Activated CD4-positive, alpha-beta memory T cell treated with anti-CD3 and anti-CD28 coated beads for 36 hours (primary cell): ENCODE results near the gene CYP27C1. TPM values are rescaled to one million over a fixed set of nuclear protein-coding genes. Genes with fewer than 3 reads are reported as not detected.
"Not testable (repeated sequence)": the region's sequence is repeated elsewhere in the genome, so short reads cannot be mapped to it uniquely, and the experiment has no call there.

Source experiments
- CTCF ChIA-PET: fragments of 350-600 bp; sonication (Branson Sonifier 250); formaldehyde crosslinking; loops from one replicate; lab custom pipeline; 2021; ENCODE audit warnings: antibody characterized with exemption, inconsistent platforms; lab: Charles Lee
- POLR2A ChIA-PET: fragments of 350-600 bp; sonication (Branson Sonifier 250); formaldehyde crosslinking; loops from one replicate; lab custom pipeline; 2021; ENCODE audit warnings: antibody characterized with exemption; lab: Charles Lee
- DNase-seq: peaks from one replicate; pipeline ENCODE4 v3.0.0-alpha.2; 2020
- H3K27ac Mint-ChIP-seq: one replicate; pipeline ENCODE4 v1.8.0; 2021; ENCODE audit warnings: mixed read lengths
- H3K27me3 Mint-ChIP-seq: one replicate; pipeline ENCODE4 v1.8.0; 2021; ENCODE audit warnings: mixed read lengths
- H3K36me3 Mint-ChIP-seq: one replicate; pipeline ENCODE4 v1.8.0; 2021; ENCODE audit warnings: mixed read lengths
- H3K4me1 Mint-ChIP-seq: one replicate; pipeline ENCODE4 v1.8.0; 2021; ENCODE audit warnings: low read depth, mixed read lengths
- H3K4me3 Mint-ChIP-seq: one replicate; pipeline ENCODE4 v1.8.0; 2021; ENCODE audit warnings: mild to moderate bottlenecking, mixed read lengths
- H3K9me3 Mint-ChIP-seq: one replicate; pipeline ENCODE4 v1.8.0; 2021; ENCODE audit warnings: mixed read lengths
- intact Hi-C: fragments of 100-400 bp; cut with micrococcal nuclease; formaldehyde crosslinking; loops from one replicate; pipeline ENCODE4 v1.15.1; 2023
- total RNA-seq, 2 experiments: library from RNA; stranded (reverse); gene quantifications; one replicate each; pipeline ENCODE4 v1.2.3, GENCODE V29; 2021

The CYP27C1 gene, protein sequence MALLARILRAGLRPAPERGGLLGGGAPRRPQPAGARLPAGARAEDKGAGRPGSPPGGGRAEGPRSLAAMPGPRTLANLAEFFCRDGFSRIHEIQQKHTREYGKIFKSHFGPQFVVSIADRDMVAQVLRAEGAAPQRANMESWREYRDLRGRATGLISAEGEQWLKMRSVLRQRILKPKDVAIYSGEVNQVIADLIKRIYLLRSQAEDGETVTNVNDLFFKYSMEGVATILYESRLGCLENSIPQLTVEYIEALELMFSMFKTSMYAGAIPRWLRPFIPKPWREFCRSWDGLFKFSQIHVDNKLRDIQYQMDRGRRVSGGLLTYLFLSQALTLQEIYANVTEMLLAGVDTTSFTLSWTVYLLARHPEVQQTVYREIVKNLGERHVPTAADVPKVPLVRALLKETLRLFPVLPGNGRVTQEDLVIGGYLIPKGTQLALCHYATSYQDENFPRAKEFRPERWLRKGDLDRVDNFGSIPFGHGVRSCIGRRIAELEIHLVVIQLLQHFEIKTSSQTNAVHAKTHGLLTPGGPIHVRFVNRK
- not detected for total RNA-seq

DNA sequence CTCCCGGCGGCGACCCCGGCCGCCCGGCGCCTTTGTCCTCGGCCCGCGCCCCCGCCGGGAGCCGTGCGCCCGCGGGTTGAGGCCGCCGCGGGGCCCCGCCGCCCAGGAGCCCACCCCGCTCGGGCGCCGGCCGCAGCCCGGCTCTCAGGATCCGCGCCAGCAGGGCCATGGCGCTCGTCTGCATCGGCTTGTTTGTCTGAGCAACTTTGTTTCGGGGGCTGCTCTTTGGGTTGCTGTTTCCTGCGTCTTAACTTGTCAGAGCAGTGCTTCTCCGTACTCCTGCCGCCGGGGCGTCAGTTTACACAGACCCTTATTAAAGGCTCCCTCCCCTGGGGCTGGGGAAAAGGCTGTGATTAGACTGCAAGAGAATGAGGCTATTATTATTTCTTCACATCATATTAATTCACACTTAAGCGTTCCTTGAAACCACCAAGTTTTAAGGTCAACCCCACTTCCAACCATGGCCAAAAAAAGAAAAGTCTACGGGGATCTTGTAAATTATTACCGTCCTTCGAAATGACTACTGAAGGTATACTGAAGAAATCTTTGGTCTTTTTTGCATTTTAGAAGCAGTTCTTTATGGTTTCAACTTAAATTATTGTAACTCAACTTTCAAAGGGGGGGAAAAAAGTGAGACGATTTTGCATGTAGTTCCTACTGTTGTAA is at the start of gene CYP27C1:
Gene CYP27C1, minus strand, starts transcription at position 198 of the 666 bp plus-strand sequence. Its CDS starts 29 bp downstream, at position 169.
- peaks cover 61% of the 10 kb centered on the region for H3K27me3 Mint-ChIP-seq
- DNase-seq: no peak
- peaks cover 2% of the 10 kb centered on the region for H3K9me3 Mint-ChIP-seq
- H3K4me3 Mint-ChIP-seq: peak within 1 kb of the TSS; percentile 62
- H3K36me3 Mint-ChIP-seq: no peaks in the 10 kb centered on the region
- no peak within 1 kb of the TSS for H3K27ac Mint-ChIP-seq
- H3K4me1 Mint-ChIP-seq: peaks cover 18% of the 10 kb centered on the region
- CTCF ChIA-PET: no interaction called here
- intact Hi-C loops: no loop called here
- POLR2A ChIA-PET: no interaction called here

DNA sequence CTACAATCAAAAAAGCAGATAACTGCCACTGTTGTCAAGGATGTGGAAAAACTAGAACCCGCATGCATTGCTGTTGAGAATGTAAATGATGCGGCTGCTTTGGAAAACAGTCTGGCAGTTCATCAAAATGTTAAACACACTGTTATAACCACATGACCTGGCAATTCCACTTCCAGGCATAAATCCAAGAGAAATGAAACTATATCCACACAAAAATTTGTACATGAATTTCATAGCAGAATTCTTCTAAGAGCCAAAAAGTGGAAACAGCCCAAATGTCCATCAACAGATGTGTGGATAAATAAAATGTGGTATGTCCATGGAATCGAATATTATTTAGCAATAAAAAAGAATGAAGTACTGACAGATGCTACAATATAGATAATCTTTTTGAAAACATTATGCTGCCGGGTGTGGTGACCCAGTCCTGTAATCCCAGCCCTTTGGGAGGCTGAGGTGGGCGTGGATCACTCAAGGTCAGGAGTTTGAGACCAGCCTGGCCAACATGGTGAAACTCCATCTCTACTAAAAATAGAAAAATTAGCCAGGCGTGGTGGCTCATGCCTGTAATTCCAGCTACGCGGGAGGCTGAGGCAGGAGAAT is 41.8 kb upstream of the CYP27C1 start:
- CTCF ChIA-PET: no interaction called here
- intact Hi-C loops: no loop called here
- DNase-seq: no peak
- H3K4me3 Mint-ChIP-seq: no peak overlapping the region
- no peaks in the 10 kb centered on the region for H3K27me3 Mint-ChIP-seq
- H3K27ac Mint-ChIP-seq: no peak overlapping the region
- H3K36me3 Mint-ChIP-seq: peaks cover 37% of the 10 kb centered on the region
- no peaks in the 10 kb centered on the region for H3K9me3 Mint-ChIP-seq
- no peaks in the 10 kb centered on the region for H3K4me1 Mint-ChIP-seq
- POLR2A ChIA-PET: no interaction called here

DNA sequence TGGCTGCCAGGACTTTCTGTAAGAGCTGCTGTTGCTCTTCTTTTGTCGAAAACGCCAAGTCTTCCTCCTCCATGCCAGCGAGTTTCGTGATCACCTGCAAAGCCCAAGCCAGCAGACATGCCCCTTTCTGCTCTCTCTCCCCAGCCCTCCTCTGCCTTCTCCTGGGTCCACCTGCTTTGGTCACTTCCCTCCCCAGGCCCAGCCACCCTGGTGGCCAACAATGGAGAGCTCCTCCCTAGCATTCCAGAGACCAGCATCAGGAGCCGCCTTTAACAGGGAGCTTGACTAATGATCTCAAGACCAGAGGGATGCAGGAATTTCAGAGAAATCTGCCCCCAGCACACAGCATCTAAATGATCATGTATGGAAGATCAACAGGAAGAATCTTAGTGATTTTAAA is 39.3 kb upstream of the CYP27C1 start:
- no peak for DNase-seq
- Mint-ChIP-seq H3K27me3 (no peaks in the 10 kb centered on the region), H3K4me1 (no peaks in the 10 kb centered on the region), H3K27ac (no peak overlapping the region), H3K36me3 (peaks cover 38% of the 10 kb centered on the region), H3K4me3 (no peak overlapping the region), H3K9me3 (no peaks in the 10 kb centered on the region)
- POLR2A ChIA-PET: no interaction called here
- CTCF ChIA-PET: no interaction called here
- intact Hi-C loops: no loop called here

DNA sequence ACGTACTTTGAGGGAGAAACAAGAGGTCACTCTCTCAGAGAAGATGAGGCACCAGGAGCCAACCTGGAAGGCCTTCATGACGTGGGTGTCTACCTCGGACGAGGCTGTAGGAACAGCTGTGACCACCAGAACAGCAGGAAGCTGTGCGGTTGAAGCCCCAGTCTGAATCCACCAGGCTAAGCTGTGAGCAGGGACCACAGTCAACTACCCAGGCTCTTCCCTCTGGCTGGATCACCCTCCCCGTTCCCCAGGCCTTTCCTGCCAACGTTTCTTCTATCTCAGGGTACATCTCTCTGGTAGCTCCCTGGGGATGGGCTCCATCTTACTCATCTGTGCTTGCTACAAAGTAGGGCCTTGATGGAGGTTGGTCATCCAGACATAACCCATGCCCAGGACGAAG is 36.8 kb upstream of the CYP27C1 start:
- ChIA-PET CTCF (interaction anchor here (1.5 kb wide), 1 partner anchor 60 kb away, joined by 4 read pairs; no protein-coding TSS in a partner anchor), POLR2A (no interaction called here)
- peaks cover 34% of the 10 kb centered on the region for H3K36me3 Mint-ChIP-seq
- no peaks in the 10 kb centered on the region for H3K4me1 Mint-ChIP-seq
- H3K4me3 Mint-ChIP-seq: no peak overlapping the region
- intact Hi-C loops: no loop called here
- H3K27me3 Mint-ChIP-seq: no peaks in the 10 kb centered on the region
- H3K27ac Mint-ChIP-seq: no peak overlapping the region
- no peak for DNase-seq
- H3K9me3 Mint-ChIP-seq: no peaks in the 10 kb centered on the region

DNA sequence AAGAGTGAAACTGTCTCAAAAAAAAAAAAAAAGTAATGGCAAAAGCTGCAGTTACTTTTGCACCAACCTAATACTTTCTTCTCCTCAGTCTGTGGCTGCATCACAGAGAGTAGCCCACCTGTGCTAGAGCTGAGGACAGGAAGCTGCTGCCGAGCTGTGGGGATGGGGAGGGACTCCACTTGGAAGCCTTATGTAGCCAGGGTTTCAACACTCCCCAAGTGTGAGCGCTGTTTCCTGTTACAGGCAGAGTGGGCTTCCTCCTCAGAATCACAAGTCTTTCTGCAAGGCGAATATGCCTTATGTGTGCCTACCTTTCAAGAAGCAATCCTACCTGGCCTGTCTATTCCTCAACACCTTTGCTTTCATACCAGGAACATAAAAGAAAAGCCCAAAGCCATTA is 36.3 kb upstream of the CYP27C1 start:
- Mint-ChIP-seq H3K4me1 (no peaks in the 10 kb centered on the region), H3K4me3 (no peak overlapping the region), H3K27ac (no peak overlapping the region), H3K36me3 (peaks cover 36% of the 10 kb centered on the region), H3K9me3 (no peaks in the 10 kb centered on the region), H3K27me3 (no peaks in the 10 kb centered on the region)
- CTCF ChIA-PET: interaction anchor here (1.5 kb wide), 1 partner anchor 59 kb away, joined by 4 read pairs; no protein-coding TSS in a partner anchor
- no peak for DNase-seq
- POLR2A ChIA-PET: no interaction called here
- intact Hi-C loops: no loop called here

DNA sequence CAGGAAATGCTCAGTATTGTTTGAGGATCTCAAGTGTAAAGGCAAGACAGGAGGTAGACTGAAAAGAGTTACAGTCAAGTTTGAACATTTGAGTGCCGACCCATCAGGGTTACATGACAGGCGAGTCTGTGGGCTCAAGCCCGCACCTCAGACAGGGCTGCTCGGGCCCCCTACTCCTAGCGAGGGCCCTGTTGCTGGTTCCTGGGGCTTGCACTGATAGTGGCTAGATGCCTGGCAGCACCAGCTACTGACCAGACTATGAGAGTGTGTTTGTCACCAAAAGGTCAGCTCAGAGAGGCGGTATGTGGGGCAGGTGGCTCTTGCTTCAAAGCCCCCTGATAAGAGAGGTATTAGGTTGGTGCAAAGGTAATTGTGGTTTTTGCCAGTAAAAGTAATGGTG is 35.6 kb upstream of the CYP27C1 start:
- CTCF ChIA-PET: interaction anchor here (1.5 kb wide), 1 partner anchor 58 kb away, joined by 4 read pairs; no protein-coding TSS in a partner anchor
- H3K4me1 Mint-ChIP-seq: no peaks in the 10 kb centered on the region
- H3K9me3 Mint-ChIP-seq: no peaks in the 10 kb centered on the region
- no peak overlapping the region for H3K4me3 Mint-ChIP-seq
- DNase-seq: no peak
- H3K36me3 Mint-ChIP-seq: peaks cover 34% of the 10 kb centered on the region
- H3K27ac Mint-ChIP-seq: no peak overlapping the region
- POLR2A ChIA-PET: no interaction called here
- no peaks in the 10 kb centered on the region for H3K27me3 Mint-ChIP-seq
- intact Hi-C loops: no loop called here

DNA sequence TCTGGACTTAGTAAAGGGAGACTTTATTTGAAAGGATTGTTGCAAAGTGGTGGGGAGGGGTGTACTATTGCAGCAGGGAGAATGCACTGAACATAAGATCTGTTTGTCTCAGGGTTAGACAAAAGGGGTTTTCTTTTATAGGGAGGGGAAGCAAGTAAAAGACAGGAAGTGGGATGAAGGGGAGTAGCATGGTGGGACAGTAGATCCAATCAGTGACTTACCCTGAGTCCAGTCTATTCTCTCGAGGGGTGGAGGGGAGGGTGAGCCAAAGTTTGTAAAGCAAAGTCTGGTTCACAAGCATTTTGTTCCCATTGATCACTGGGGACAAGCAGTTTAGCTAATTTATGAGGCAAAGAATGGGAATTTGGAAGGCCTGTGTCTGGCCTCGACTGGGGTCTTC is 35.0 kb upstream of the CYP27C1 start:
- ChIA-PET CTCF (no interaction called here), POLR2A (no interaction called here)
- intact Hi-C loops: no loop called here
- Mint-ChIP-seq H3K27ac (no peak overlapping the region), H3K27me3 (no peaks in the 10 kb centered on the region), H3K4me1 (no peaks in the 10 kb centered on the region), H3K9me3 (no peaks in the 10 kb centered on the region), H3K36me3 (peaks cover 31% of the 10 kb centered on the region), H3K4me3 (no peak overlapping the region)
- DNase-seq: no peak

DNA sequence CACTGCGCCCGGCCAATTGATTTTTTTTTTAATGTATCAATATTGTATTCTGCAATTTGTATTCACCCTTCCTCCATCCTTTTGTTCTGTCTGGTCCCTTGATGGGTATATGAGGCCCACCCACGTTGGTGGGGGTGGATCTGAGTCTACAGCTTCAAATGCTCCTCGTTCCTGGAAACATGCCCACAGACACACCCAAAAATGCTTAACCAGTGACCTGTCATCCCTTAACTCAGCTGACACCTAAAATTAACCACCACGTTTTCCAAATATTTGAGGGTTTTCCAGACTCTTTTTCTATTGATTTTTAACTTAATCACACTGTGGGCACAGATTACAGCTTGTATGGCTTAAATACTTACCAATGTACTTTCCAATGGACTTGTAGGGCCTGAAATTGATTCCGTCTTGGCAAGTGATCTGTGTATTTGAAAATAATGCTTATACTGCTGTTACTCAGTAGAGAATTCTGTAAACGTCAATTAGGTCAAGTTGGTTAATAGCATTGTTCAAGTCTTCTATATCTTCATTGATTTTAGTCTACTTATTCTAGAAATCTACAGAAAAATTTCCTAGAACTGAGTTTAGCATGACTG is 34.4 kb upstream of the CYP27C1 start:
- Mint-ChIP-seq H3K27ac (no peak overlapping the region), H3K4me3 (no peak overlapping the region), H3K36me3 (peaks cover 26% of the 10 kb centered on the region), H3K27me3 (no peaks in the 10 kb centered on the region), H3K4me1 (no peaks in the 10 kb centered on the region), H3K9me3 (no peaks in the 10 kb centered on the region)
- POLR2A ChIA-PET: no interaction called here
- CTCF ChIA-PET: interaction anchor here (0.7 kb wide), 1 partner anchor 18 kb away, joined by 3 read pairs; no protein-coding TSS in a partner anchor
- no peak for DNase-seq
- intact Hi-C loops: no loop called here

DNA sequence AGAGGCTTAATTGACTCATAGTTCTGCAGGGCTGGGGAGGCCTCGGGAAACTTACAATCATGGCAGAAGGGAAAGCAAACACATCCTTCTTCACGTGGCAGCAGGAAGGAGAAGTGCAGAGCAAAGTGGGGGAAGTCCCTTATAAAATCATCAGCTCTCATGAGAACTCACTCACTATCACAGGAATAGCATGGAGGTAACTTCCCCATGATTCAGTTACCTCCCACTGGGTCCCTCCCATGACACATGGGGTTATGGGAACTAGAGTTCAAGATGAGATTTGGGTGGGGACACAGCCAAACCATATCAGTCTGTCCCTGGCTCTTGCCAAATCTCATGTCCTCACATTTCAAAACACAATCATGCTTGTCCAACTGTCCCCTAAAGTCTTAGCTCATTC is 21.1 kb upstream of the CYP27C1 start:
- H3K27ac Mint-ChIP-seq, POLR2A ChIA-PET, H3K27me3 Mint-ChIP-seq, H3K4me3 Mint-ChIP-seq, DNase-seq, intact Hi-C loops, CTCF ChIA-PET, H3K4me1 Mint-ChIP-seq: not testable (repeated sequence)
- H3K9me3 Mint-ChIP-seq: peaks cover 26% of the 10 kb centered on the region
- H3K36me3 Mint-ChIP-seq: peaks cover 11% of the 10 kb centered on the region

DNA sequence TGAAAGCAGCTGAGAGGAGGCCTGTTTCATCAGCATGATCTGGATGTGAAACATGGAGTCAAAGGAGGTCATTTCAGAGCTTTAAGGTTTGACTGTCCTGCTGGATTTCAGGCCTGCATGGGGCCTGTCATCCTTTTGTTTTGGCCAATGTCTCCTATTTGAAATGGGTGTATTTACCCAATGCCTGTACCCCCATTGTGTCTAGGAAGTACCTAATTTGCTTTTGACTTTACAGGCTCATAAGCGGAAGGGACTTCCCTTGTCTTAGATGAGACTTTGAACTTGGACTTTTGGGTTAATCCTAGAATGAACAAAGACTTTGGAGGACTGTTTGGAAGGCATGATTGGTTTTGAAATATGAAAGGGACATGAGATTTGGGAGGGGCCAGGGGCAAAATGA is 19.3 kb upstream of the CYP27C1 start:
- intact Hi-C loops: no loop called here
- H3K4me3 Mint-ChIP-seq: no peak overlapping the region
- H3K9me3 Mint-ChIP-seq: peaks cover 26% of the 10 kb centered on the region

DNA sequence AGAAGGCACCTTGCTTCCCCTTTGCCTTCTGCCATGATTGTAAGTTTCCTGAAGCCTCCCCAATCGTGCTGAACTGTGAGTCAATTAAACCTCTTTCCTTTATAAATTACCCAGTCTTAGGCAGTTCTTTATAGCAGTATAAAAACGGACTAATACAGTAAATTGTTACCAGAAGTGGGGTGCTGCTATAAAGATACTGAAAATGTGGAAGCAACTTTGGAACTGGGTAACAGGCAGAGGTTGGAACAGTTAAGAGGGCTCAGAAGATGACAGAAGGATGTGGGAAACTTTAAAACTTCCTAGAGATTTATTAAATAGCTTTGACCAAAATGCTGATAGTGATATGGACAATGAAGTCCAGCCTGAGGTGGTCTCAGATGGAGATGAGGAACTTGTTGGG is 17.7 kb upstream of the CYP27C1 start:
- intact Hi-C loops, POLR2A ChIA-PET, H3K27ac Mint-ChIP-seq, H3K27me3 Mint-ChIP-seq, H3K4me1 Mint-ChIP-seq, H3K4me3 Mint-ChIP-seq, DNase-seq: not testable (repeated sequence)
- peaks cover 11% of the 10 kb centered on the region for H3K36me3 Mint-ChIP-seq
- peaks cover 26% of the 10 kb centered on the region for H3K9me3 Mint-ChIP-seq
- CTCF ChIA-PET: interaction anchor here (1.8 kb wide), 1 partner anchor 170 kb away, joined by 4 read pairs; no protein-coding TSS in a partner anchor

More for the DNA sequence above, 19.3 kb upstream of the CYP27C1 start:
- Mint-ChIP-seq H3K36me3 (peaks cover 11% of the 10 kb centered on the region), H3K27ac (no peak overlapping the region), H3K4me1 (no peaks in the 10 kb centered on the region), H3K27me3 (no peaks in the 10 kb centered on the region)
- ChIA-PET POLR2A (no interaction called here), CTCF (no interaction called here)
- no peak for DNase-seq
